GM12865 (cell line): ENCODE measurements around the gene TGM5.
A peak's percentile ranks its signal among the peaks of the same experiment; 100 is the strongest.

Experiments
- DNase-seq: peaks from one replicate; pipeline ENCODE4 v3.0.0; 2010; ENCODE audit warnings: low read depth
- H3K4me3 ChIP-seq: 2 replicates; pipeline ENCODE4 v1.5.1; 2011; ENCODE audit warnings: mild to moderate bottlenecking, low read depth, low read length, control low read depth
- TF ChIP-seq, protein P1 (sequence below): IDR thresholded peaks from 2 replicates; pipeline ENCODE4 v1.5.1; 2011; ENCODE audit warnings: low read length, control low read depth, low read depth, inconsistent platforms; ENCODE audit not compliant: insufficient read depth; ENCODE audit errors: missing control alignments

TGM5 gene

GRCh38 chr15:43253431-43254403 is 13.0 kb downstream of the TGM5 start:
- TF ChIP-seq, protein P1, sequence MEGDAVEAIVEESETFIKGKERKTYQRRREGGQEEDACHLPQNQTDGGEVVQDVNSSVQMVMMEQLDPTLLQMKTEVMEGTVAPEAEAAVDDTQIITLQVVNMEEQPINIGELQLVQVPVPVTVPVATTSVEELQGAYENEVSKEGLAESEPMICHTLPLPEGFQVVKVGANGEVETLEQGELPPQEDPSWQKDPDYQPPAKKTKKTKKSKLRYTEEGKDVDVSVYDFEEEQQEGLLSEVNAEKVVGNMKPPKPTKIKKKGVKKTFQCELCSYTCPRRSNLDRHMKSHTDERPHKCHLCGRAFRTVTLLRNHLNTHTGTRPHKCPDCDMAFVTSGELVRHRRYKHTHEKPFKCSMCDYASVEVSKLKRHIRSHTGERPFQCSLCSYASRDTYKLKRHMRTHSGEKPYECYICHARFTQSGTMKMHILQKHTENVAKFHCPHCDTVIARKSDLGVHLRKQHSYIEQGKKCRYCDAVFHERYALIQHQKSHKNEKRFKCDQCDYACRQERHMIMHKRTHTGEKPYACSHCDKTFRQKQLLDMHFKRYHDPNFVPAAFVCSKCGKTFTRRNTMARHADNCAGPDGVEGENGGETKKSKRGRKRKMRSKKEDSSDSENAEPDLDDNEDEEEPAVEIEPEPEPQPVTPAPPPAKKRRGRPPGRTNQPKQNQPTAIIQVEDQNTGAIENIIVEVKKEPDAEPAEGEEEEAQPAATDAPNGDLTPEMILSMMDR = no peak
- peak; percentile 76 for DNase-seq
- peak overlapping the region; percentile 30 for H3K4me3 ChIP-seq

DNA sequence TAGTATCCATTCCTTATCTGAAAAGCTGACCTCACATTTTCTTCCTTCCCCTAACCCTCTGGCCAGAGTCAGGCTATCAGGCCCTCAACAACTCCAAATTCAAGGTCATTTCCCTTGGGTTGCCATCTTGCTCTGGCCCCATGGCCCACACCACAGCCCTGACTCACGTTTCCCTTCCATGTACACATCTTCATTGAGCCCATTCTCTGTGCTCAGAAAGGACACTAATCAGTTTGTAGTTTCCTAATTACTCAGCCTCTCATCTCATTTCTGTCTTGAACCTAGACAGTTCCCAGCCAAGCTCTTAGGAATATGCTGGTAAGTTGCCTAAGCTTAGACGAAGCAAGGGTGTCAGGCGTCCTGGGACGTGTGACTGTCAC is 14.9 kb downstream of the TGM5 start:
- no peak overlapping the region for H3K4me3 ChIP-seq
- TF ChIP-seq, protein P1 = no peak
- DNase-seq = peak; percentile 56

GRCh38 chr15:43251185-43251870 is 15.4 kb downstream of the TGM5 start:
- TF ChIP-seq, protein P1 = no peak
- no peak for DNase-seq
- H3K4me3 ChIP-seq = no peak overlapping the region

DNA sequence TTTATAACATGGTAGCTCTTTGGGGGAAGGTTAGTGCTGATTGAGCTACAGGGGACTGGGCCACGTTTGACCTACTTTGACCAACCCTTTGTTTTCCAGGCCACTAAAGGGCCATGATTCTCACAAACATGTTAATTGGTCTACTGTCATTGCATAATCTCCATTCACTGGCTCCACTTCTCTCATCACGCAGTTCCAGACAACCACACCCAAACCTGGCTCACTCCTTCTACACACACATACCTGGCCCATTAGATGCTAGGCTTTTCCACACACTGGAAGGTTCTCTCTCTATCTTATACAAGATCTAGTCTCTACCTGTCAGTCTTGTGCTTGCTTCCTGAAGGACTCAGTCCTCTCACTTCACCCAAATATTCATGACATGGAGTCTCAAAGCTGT is 15.9 kb downstream of the TGM5 start:
- no peak for DNase-seq
- H3K4me3 ChIP-seq = no peak overlapping the region
- TF ChIP-seq, protein P1 = no peak

- TF ChIP-seq, protein P1 = no peak
- H3K4me3 ChIP-seq = no peak overlapping the region
- peak; percentile 94 for DNase-seq
These were observed 17.0 kb downstream of the TGM5 start for GRCh38 chr15:43249699-43250203.

- no peak overlapping the region for H3K4me3 ChIP-seq
- TF ChIP-seq, protein P1 = no peak
- DNase-seq = no peak
These were observed 17.5 kb downstream of the TGM5 start for GRCh38 chr15:43249236-43249635.
